Measurements from ENCODE around the gene PZP.

The PZP gene

DNA sequence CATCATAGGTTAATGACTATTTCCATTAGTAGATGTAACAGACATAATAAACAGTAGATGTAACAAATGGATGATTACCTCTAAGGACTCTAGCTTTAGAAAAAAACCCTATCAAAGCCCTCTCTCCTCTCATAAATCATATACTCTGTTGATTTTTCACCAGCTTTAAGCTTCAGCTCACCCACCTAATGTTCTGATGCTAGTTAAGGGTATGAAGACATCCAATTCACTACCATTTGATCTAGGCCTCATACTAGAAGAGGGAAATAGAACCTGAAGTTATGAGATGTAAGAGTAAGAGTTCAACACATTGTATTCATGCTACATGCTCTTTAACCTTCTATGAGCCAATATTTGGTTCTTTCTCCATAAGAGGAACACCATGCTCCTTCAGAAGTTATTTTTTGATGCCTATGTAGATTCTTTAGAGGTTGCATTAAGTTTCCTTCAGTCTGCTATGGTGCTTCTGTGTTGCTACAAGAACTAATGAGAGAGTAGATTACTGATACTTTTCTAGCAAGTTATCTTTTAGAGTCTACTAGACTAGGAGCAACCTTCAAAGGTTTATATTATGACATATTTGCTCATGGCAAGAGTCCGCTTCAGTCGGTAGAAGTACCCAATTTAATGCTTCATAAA lies 108.5 kb downstream of the PZP start:
- no peak for DNase-seq
